Endodermal cell (in vitro differentiated cells): ENCODE measurements around the gene SLC30A2. TPM values are rescaled to one million over a fixed set of nuclear protein-coding genes. Genes with fewer than 3 reads are reported as not detected.

Source experiments
- DNase-seq: peaks from one replicate; pipeline ENCODE4 v3.0.0-alpha.2; 2017
- H3K27ac ChIP-seq: 2 replicates; pipeline ENCODE4 v1.5.1; 2013; ENCODE audit warnings: mild to moderate bottlenecking, low read depth, low read length, moderate library complexity
- H3K27me3 ChIP-seq: 2 replicates; pipeline ENCODE4 v1.6.1; 2013; ENCODE audit warnings: mild to moderate bottlenecking, low read length, moderate library complexity; ENCODE audit not compliant: insufficient read depth, control insufficient read depth, poor library complexity, severe bottlenecking
- H3K36me3 ChIP-seq: 2 replicates; pipeline ENCODE4 v1.7.0; 2013; ENCODE audit warnings: mild to moderate bottlenecking, low read length, moderate library complexity; ENCODE audit not compliant: control insufficient read depth, insufficient read depth
- H3K4me1 ChIP-seq: one replicate; pipeline ENCODE4 v1.7.0; 2013; ENCODE audit warnings: low read length; ENCODE audit not compliant: control insufficient read depth, insufficient read depth
- H3K4me3 ChIP-seq: 2 replicates; pipeline ENCODE4 v1.5.1; 2013; ENCODE audit warnings: mild to moderate bottlenecking, low read length, moderate library complexity
- H3K9ac ChIP-seq: 2 replicates; pipeline ENCODE4 v1.6.1; 2013; ENCODE audit warnings: mild to moderate bottlenecking, low read length, moderate library complexity; ENCODE audit not compliant: poor library complexity, severe bottlenecking; ENCODE audit errors: extremely low read depth
- H3K9me3 ChIP-seq: 2 replicates; pipeline ENCODE4 v1.6.1; 2013; ENCODE audit warnings: mild to moderate bottlenecking, low read length, moderate library complexity; ENCODE audit not compliant: control insufficient read depth
- H3K27ac Mint-ChIP-seq: 2 replicates; pipeline ENCODE4 v1.8.0; 2020; ENCODE audit warnings: mixed read lengths
- H3K27me3 Mint-ChIP-seq: 2 replicates; pipeline ENCODE4 v1.8.0; 2021; ENCODE audit warnings: mild to moderate bottlenecking, mixed read lengths; ENCODE audit not compliant: insufficient read depth
- H3K36me3 Mint-ChIP-seq: 2 replicates; pipeline ENCODE4 v1.8.0; 2020; ENCODE audit warnings: low read depth, mixed read lengths
- H3K4me1 Mint-ChIP-seq: 2 replicates; pipeline ENCODE4 v1.8.0; 2020; ENCODE audit warnings: mixed read lengths
- H3K4me3 Mint-ChIP-seq: 2 replicates; pipeline ENCODE4 v1.8.0; 2020; ENCODE audit warnings: mild to moderate bottlenecking, moderate library complexity, mixed read lengths
- H3K9me3 Mint-ChIP-seq: 2 replicates; pipeline ENCODE4 v1.8.0; 2020; ENCODE audit warnings: mild to moderate bottlenecking, mixed read lengths
- WGBS, 2 experiments: methylation state at CpG; one replicate each; pipeline versions ENCODE4 v1.1.5 to v1.1.7; 2013; ENCODE audit warnings: missing lambda C conversion rate in 2 of 2, mixed read lengths in 1 of 2; ENCODE audit not compliant: insufficient coverage in 1 of 2, insufficient read length in 1 of 2; 5-methylcytosine and 5-hydroxymethylcytosine counted together
- total RNA-seq, 2 donors: library from RNA; stranded (reverse); fragmentation: NEBNext Ultra II Directional in 1 of 2; extraction: Animal tissue kit (Norgen Biotek cat#: 25700) in 1 of 2; gene quantifications; 2 replicates in 1 of 2; 3 replicates in 1 of 2; pipeline ENCODE4 v1.2.1, GENCODE V29; 2021
- TF ChIP-seq, protein P1 (sequence below): fragments of 200-600 bp; sonication (generic); conservative IDR thresholded peaks from 2 replicates; pipeline ENCODE4 v1.5.0; 2021; ENCODE audit warnings: antibody characterized with exemption, mild to moderate bottlenecking

Gene SLC30A2
- total RNA-seq, 2 donors from 2014 or later = not detected

DNA sequence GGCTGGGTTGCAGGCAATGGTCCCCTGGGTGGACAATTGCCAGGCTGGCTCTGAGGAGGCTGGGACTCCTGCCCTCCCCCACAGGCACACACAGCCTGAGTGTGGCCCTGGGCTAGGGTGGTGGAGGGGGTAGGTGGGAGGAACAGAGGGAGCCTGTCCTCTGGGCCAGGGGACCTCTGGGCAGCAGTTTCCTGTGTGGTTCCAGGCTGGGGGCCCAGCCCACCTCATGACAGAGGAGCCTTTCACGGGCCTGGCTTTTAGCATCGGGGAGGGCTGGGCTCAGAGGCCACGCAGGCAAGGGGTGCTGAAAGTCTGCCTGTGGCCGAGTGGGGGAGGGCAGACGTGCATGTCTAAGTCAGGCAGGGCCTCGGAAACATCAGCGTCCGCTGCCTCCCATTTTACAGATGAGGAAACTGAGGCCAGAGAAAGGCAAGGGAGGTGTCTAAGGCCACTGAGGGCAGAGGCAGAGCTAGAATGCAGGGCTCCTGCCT lies 17.4 kb downstream of the SLC30A2 start:
- Mint-ChIP-seq H3K4me3 (no peak overlapping the region), H3K27ac (no peak overlapping the region), H3K4me1 (peaks cover 6% of the 10 kb centered on the region), H3K27me3 (peaks cover 21% of the 10 kb centered on the region), H3K9me3 (no peaks in the 10 kb centered on the region), H3K36me3 (no peaks in the 10 kb centered on the region)
- H3K4me3 ChIP-seq = no peak overlapping the region
- 88 to 90% methylated on average over 4 to 8 of the region's 8 CpGs for WGBS, 2 experiments
- no peak overlapping the region for H3K9ac ChIP-seq
- H3K27ac ChIP-seq = no peak overlapping the region
- no peaks in the 10 kb centered on the region for H3K36me3 ChIP-seq
- no peaks in the 10 kb centered on the region for H3K9me3 ChIP-seq
- no peak for DNase-seq
- H3K4me1 ChIP-seq = no peaks in the 10 kb centered on the region
- TF ChIP-seq, protein P1, sequence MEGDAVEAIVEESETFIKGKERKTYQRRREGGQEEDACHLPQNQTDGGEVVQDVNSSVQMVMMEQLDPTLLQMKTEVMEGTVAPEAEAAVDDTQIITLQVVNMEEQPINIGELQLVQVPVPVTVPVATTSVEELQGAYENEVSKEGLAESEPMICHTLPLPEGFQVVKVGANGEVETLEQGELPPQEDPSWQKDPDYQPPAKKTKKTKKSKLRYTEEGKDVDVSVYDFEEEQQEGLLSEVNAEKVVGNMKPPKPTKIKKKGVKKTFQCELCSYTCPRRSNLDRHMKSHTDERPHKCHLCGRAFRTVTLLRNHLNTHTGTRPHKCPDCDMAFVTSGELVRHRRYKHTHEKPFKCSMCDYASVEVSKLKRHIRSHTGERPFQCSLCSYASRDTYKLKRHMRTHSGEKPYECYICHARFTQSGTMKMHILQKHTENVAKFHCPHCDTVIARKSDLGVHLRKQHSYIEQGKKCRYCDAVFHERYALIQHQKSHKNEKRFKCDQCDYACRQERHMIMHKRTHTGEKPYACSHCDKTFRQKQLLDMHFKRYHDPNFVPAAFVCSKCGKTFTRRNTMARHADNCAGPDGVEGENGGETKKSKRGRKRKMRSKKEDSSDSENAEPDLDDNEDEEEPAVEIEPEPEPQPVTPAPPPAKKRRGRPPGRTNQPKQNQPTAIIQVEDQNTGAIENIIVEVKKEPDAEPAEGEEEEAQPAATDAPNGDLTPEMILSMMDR = no peak
- peaks cover 7% of the 10 kb centered on the region for H3K27me3 ChIP-seq

DNA sequence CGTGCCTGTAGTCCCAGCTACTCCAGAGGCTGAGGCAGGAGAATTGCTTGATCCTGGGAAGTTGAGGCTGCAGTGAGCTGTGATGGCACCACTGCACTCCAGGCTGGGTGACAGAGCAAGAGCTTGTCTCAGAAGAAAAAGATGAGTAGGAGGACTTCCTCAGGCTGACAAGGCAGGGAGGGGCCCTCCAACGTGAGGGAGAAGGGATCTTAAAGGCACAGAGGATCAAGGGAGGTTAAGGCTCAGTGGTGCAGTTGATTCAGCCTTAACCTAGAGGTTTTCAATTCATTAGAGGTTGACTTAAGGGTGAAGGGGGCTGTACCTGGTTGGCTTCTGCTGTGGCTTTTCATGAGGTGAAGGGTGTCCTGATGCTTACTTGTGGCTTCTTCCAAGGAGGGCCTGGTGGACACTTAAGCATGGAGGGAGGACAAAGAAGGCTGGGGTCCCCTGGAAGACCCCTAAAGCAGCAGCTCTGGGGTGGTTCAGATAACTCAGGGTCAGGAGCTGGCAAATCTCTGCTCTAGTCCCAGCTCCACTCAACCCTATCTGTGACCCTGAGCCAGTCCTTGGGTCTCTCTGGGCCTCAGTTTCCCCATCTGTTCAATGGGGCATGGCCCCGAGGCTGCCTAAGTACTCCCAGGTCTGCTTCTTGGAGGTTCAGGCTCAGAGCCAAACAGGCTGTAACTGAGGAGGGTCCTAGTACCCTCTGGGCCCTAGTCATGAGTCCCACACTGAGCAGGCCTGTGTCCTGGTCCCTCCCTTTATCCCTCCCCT lies 18.0 kb downstream of the SLC30A2 start:
- DNase-seq = no peak
- no peak overlapping the region for H3K4me3 ChIP-seq
- Mint-ChIP-seq H3K9me3 (no peaks in the 10 kb centered on the region), H3K27me3 (peaks cover 16% of the 10 kb centered on the region), H3K4me3 (no peak overlapping the region), H3K36me3 (no peaks in the 10 kb centered on the region), H3K27ac (no peak overlapping the region), H3K4me1 (peaks cover 6% of the 10 kb centered on the region)
- peaks cover 5% of the 10 kb centered on the region for H3K27me3 ChIP-seq
- no peaks in the 10 kb centered on the region for H3K9me3 ChIP-seq
- TF ChIP-seq, protein P1 = no peak
- H3K27ac ChIP-seq = no peak overlapping the region
- H3K4me1 ChIP-seq = no peaks in the 10 kb centered on the region
- WGBS, 2 experiments = 63 to 66% methylated on average over 2 to 3 of the region's 3 CpGs
- no peak overlapping the region for H3K9ac ChIP-seq
- H3K36me3 ChIP-seq = no peaks in the 10 kb centered on the region

DNA sequence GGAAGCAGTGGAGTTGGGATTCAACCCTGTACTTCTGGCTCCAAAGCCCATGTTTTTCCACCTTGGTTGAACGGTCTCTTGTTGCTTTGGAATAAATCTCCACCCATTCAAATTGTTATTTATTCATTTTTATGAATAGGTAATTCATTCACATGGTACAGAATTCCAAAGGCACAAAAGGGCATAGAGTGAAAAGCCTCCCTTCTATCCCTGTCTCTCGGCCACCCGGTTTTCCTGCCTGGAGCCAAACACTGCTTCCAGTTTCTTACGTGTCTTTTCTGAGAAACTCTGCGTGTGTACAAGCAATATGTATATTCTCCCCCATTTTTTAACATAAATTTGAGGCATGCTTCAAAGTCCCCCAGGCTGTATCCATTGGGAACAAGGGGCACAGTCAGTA lies 20.4 kb downstream of the SLC30A2 start:
- no peaks in the 10 kb centered on the region for H3K27me3 Mint-ChIP-seq
- no peak overlapping the region for H3K27ac Mint-ChIP-seq
- no peak overlapping the region for H3K9ac ChIP-seq
- no peaks in the 10 kb centered on the region for H3K36me3 ChIP-seq
- 83 to 96% methylated on average over 4 to 5 of the region's 5 CpGs for WGBS, 2 experiments
- H3K4me1 ChIP-seq = peaks cover 1% of the 10 kb centered on the region
- H3K36me3 Mint-ChIP-seq = no peaks in the 10 kb centered on the region
- no peaks in the 10 kb centered on the region for H3K9me3 ChIP-seq
- H3K27ac ChIP-seq = no peak overlapping the region
- H3K4me3 ChIP-seq = no peak overlapping the region
- DNase-seq = no peak
- no peaks in the 10 kb centered on the region for H3K27me3 ChIP-seq
- no peak overlapping the region for H3K4me3 Mint-ChIP-seq
- H3K9me3 Mint-ChIP-seq = no peaks in the 10 kb centered on the region
- peaks cover 13% of the 10 kb centered on the region for H3K4me1 Mint-ChIP-seq
- TF ChIP-seq, protein P1 = no peak
